T-cell (primary cell): ENCODE data around the gene TRAF3IP1. TPM values are rescaled to one million over a fixed set of nuclear protein-coding genes. Genes with fewer than 3 reads are reported as not detected.
A peak's percentile ranks its signal among the peaks of the same experiment; 100 is the strongest.

ENCODE experiments used
- ATAC-seq, 4 experiments: fragments of 200-7000 bp in 3 of 4; fragments of 150-1000 bp in 1 of 4; cut with Tn5 transposase; replicated peaks in 1 of 4; 1 replicate in 3 of 4; 2 replicates in 1 of 4; pipeline ENCODE4 v1.10.0; 2021; ENCODE audit warnings: moderate library complexity in 3 of 4, mild to moderate bottlenecking in 2 of 4, moderate number of reproducible peaks in 1 of 4
- CTCF ChIA-PET, 2 donors: fragments of 300-600 bp; sonication (Branson Sonifier 250); formaldehyde crosslinking; loops; one replicate each; lab custom pipeline; 2022; ENCODE audit warnings: antibody characterized with exemption in 2 of 2; lab: Charles Lee
- POLR2A ChIA-PET, 2 donors: fragments of 300-600 bp; sonication (Branson Sonifier 250); formaldehyde crosslinking; loops; one replicate each; lab custom pipeline; 2022; ENCODE audit warnings: antibody characterized with exemption in 2 of 2; lab: Charles Lee
- DNase-seq, 35 experiments: peaks; one replicate each; pipeline versions ENCODE4 v3.0.0 to v3.0.0-alpha.2; 2013 to 2023
- H3K27ac ChIP-seq: one replicate; pipeline ENCODE4 v1.5.1; 2013; ENCODE audit warnings: low read length
- H3K27me3 ChIP-seq, 2 experiments: replicated peaks in 1 of 2; 1 replicate in 1 of 2; 2 replicates in 1 of 2; pipeline versions ENCODE4 v1.6.1 to v1.7.0; 2013; ENCODE audit warnings: low read length in 1 of 2, mixed read lengths in 1 of 2; ENCODE audit not compliant: control insufficient read depth in 2 of 2, insufficient read depth in 2 of 2; ENCODE audit errors: extremely low read depth in 1 of 2
- H3K36me3 ChIP-seq, 2 donors: 1 replicate in 1 of 2; 2 replicates in 1 of 2; pipeline versions ENCODE4 v1.6.1 to v1.7.0; 2013; ENCODE audit warnings: low read length in 1 of 2; ENCODE audit not compliant: control insufficient read depth in 2 of 2, insufficient read depth in 1 of 2; ENCODE audit errors: extremely low read depth in 1 of 2
- H3K4me1 ChIP-seq, 2 experiments: 1 replicate in 1 of 2; 2 replicates in 1 of 2; pipeline versions ENCODE4 v1.6.1 to v1.7.0; 2013; ENCODE audit warnings: low read length in 2 of 2, mixed read lengths in 1 of 2; ENCODE audit not compliant: insufficient read depth in 2 of 2, control insufficient read depth in 1 of 2; ENCODE audit errors: extremely low read depth in 1 of 2
- H3K4me3 ChIP-seq, 2 donors: 1 replicate in 1 of 2; 2 replicates in 1 of 2; pipeline versions ENCODE4 v1.5.1 to v1.7.0; 2013; ENCODE audit warnings: mild to moderate bottlenecking in 2 of 2, low read length in 1 of 2, moderate library complexity in 1 of 2; ENCODE audit not compliant: control insufficient read depth in 1 of 2; ENCODE audit errors: extremely low read depth in 1 of 2
- H3K9me3 ChIP-seq: 2 replicates; pipeline ENCODE4 v1.7.0; 2013
- H3K27ac Mint-ChIP-seq, 2 donors: one replicate each; pipeline ENCODE4 v1.8.0; 2020 to 2021; ENCODE audit warnings: mild to moderate bottlenecking in 2 of 2, mixed read lengths in 2 of 2
- H3K27me3 Mint-ChIP-seq, 2 donors: one replicate each; pipeline ENCODE4 v1.8.0; 2021 to 2022; ENCODE audit warnings: mixed read lengths in 2 of 2
- H3K36me3 Mint-ChIP-seq: one replicate; pipeline ENCODE4 v1.8.0; 2021; ENCODE audit warnings: mixed read lengths
- H3K4me1 Mint-ChIP-seq, 3 donors: one replicate each; pipeline ENCODE4 v1.8.0; 2020 to 2022; ENCODE audit warnings: mixed read lengths in 3 of 3, mild to moderate bottlenecking in 1 of 3
- H3K4me3 Mint-ChIP-seq, 3 donors: one replicate each; pipeline ENCODE4 v1.8.0; 2020 to 2022; ENCODE audit warnings: mild to moderate bottlenecking in 3 of 3, mixed read lengths in 3 of 3, moderate library complexity in 3 of 3
- H3K9me3 Mint-ChIP-seq, 3 donors: one replicate each; pipeline ENCODE4 v1.8.0; 2020 to 2022; ENCODE audit warnings: mixed read lengths in 3 of 3
- WGBS: methylation state at CpG from one replicate; pipeline ENCODE4 v1.1.5; 2013; ENCODE audit warnings: missing lambda C conversion rate; ENCODE audit not compliant: insufficient coverage; 5-methylcytosine and 5-hydroxymethylcytosine counted together
- total RNA-seq, 35 experiments: library from RNA in 6 of 35; stranded (reverse) in 6 of 35; fragments of 120-200 nt in 1 of 35; gene quantifications; one replicate each; pipeline versions ENCODE4 v1.2.1 to v1.2.4 and lab custom pipeline; 2013 to 2026

TRAF3IP1 gene
- total RNA-seq, 5 donors from 2014 or later (not counting 1 experiment from before 2014, with no cell fraction given) = 6.3 to 12.1 (median 11.8) TPM

DNA sequence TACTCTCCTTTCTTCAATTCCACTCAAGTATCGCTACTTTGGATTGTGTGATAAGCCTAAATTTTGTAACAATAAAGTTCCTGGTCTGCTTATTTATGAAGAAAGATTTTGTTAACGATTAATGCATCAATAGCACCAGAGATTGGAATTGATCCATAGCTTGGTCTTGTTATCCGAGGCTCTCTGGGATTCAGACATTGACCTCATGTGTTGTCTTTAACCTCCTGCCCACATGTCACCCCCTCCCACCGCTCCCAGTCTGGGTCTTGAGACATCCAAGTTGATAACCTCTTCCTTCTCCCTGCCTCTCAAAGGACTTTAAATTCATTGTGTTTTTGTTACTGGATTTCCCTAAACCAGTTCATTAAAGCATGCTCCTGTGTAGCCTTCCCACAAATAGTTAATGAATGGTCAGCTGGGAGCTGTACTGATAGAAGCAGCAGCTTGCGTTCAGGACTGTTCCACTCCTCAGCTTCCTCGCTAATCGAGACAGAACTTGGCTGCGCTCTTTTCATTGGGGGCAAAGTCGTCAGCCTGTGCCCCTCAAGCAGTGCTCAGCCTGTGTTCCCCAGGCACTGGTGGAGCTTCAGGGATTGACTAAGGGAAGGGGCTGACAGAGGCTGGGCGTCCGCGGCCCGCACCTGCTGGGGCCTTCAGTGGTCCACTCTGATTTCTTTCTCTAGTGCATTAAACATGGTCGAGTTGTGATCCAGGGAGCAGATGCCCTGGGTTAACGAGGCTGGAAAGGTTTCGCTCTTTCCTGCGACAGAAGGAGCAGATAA, 125.3 kb downstream of the TRAF3IP1 start:
- ATAC-seq = no peak
- Mint-ChIP-seq H3K36me3 (peaks cover 61% of the 10 kb centered on the region), H3K27ac (no peak overlapping the region), H3K27me3 (no peaks in the 10 kb centered on the region), H3K9me3 (no peaks in the 10 kb centered on the region), H3K4me1 (peaks cover 20 to 29% (median 25%) of the 10 kb centered on the region in 3 donors), H3K4me3 (no peak overlapping the region)
- Histone ChIP-seq H3K4me3 (no peak overlapping the region), H3K36me3 (peaks cover 16 to 69% of the 10 kb centered on the region in 2 donors), H3K27me3 (no peaks in the 10 kb centered on the region), H3K27ac (no peak overlapping the region), H3K9me3 (no peaks in the 10 kb centered on the region), H3K4me1 (peaks cover 0 to 2% of the 10 kb centered on the region in 2 experiments)
- POLR2A ChIA-PET = no interaction called here
- WGBS = 100% methylated on average over 7 of the region's 17 CpGs
- CTCF ChIA-PET = no interaction called here
- no peak for DNase-seq

DNA sequence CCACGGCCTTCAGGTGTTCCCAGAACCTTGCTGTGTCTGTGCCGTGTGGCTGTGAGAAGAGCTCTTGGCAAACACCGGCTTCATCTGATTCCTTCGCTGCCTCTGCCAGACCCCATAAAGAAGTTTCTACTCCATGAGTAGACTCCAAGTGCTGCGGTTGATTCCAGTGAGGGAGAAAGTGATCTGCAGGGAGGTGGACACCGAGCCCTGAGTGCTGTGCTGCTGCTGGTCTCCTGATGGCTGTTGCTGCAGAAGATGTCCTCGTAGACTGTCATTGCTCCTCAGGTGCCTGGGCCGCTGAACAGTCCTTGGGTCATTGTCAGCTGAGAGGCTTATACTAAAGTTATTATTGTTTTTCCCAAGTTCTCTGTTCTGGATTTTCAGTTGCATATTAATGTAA, 126.1 kb downstream of the TRAF3IP1 start:
- Mint-ChIP-seq H3K27me3 (no peaks in the 10 kb centered on the region), H3K4me1 (peaks cover 13 to 26% (median 17%) of the 10 kb centered on the region in 3 donors), H3K4me3 (no peak overlapping the region), H3K36me3 (peaks cover 64% of the 10 kb centered on the region), H3K27ac (no peak overlapping the region), H3K9me3 (no peaks in the 10 kb centered on the region)
- WGBS = 100% methylated on average over 4 of the region's 8 CpGs
- Histone ChIP-seq H3K4me3 (no peak overlapping the region), H3K4me1 (no peaks in the 10 kb centered on the region), H3K27ac (no peak overlapping the region), H3K36me3 (peaks cover 16 to 76% of the 10 kb centered on the region in 2 donors), H3K27me3 (no peaks in the 10 kb centered on the region), H3K9me3 (no peaks in the 10 kb centered on the region)
- POLR2A ChIA-PET = no interaction called here
- CTCF ChIA-PET = no interaction called here
- no peak for ATAC-seq
- no peak for DNase-seq

GRCh38 chr2:238448031-238448955, 128.0 kb downstream of the TRAF3IP1 start:
- Histone ChIP-seq H3K4me3 (no peak overlapping the region), H3K4me1 (no peaks in the 10 kb centered on the region), H3K9me3 (no peaks in the 10 kb centered on the region), H3K27me3 (no peaks in the 10 kb centered on the region), H3K36me3 (peaks cover 20 to 91% of the 10 kb centered on the region in 2 donors), H3K27ac (no peak overlapping the region)
- H3K4me1 Mint-ChIP-seq = peaks cover 0 to 8% (median 2%) of the 10 kb centered on the region in 3 donors
- 95% methylated on average over 14 of the region's 19 CpGs for WGBS
- no peaks in the 10 kb centered on the region for H3K9me3 Mint-ChIP-seq
- H3K36me3 Mint-ChIP-seq = peaks cover 72% of the 10 kb centered on the region
- CTCF ChIA-PET = no interaction called here
- no peak for DNase-seq
- no peak overlapping the region for H3K4me3 Mint-ChIP-seq
- POLR2A ChIA-PET = no interaction called here
- ATAC-seq = no peak
- H3K27me3 Mint-ChIP-seq = no peaks in the 10 kb centered on the region
- peak overlapping the region in 1 of 2 donors; percentile 23 for H3K27ac Mint-ChIP-seq

DNA sequence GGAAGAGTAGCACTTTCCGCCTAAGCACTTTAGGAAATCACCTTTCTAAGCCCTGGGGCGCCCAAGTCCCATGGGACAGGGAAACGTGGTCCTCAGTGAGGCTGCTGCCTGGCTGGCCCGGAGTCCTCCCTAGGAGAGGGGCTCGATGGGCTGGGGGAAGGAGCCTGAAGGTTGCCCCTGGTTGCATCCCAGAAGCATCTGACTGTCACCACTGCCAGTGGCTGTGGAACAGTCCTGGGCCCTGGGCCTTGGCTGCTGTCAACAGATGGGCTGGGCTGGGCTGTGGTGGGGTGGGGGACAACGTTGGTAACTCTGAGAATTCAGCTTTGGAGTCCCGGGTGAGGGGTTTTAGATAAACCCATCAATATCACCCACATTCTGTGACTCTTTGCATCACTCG, 128.9 kb downstream of the TRAF3IP1 start:
- H3K9me3 Mint-ChIP-seq = peaks cover 0 to 2% (median under 1%) of the 10 kb centered on the region in 3 donors
- ATAC-seq (no peak), DNase-seq (no peak)
- H3K27me3 ChIP-seq = no peaks in the 10 kb centered on the region
- 98% methylated on average over 4 of the region's 8 CpGs for WGBS
- H3K9me3 ChIP-seq = no peaks in the 10 kb centered on the region
- H3K36me3 ChIP-seq = peaks cover 20 to 83% of the 10 kb centered on the region in 2 donors
- peaks cover 67% of the 10 kb centered on the region for H3K36me3 Mint-ChIP-seq
- H3K27ac Mint-ChIP-seq = no peak overlapping the region
- POLR2A ChIA-PET = no interaction called here
- H3K4me3 ChIP-seq = no peak overlapping the region
- peaks cover 0 to 8% (median 0%) of the 10 kb centered on the region in 3 donors for H3K4me1 Mint-ChIP-seq
- no peak overlapping the region for H3K4me3 Mint-ChIP-seq
- H3K27ac ChIP-seq = no peak overlapping the region
- no peaks in the 10 kb centered on the region for H3K4me1 ChIP-seq
- no peaks in the 10 kb centered on the region for H3K27me3 Mint-ChIP-seq
- CTCF ChIA-PET = no interaction called here

DNA sequence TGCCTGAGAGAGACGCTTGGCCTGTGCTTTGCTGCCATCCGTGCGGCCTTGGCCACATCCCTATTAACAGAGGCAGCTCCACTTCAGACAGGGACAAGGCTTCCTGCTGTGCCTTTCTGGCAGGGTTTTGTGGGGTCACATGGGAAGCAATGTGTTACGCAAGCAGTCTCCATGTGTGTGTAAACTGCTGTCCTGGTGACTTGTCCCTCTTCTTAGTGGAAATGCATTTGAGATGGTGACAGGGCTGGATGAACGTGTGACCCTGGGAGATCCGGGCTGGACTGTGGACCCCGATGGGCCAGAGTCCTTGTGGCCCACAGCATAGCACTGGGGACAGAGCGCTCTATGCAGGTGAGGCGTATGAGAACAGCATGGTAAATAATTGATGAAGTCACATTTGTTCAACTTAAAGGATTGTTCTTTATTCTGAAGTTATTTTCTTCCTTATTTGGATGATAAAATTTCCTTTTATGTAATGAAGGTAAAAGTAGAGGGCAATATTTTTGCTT, 129.6 kb downstream of the TRAF3IP1 start:
- Mint-ChIP-seq H3K4me3 (no peak overlapping the region), H3K27ac (no peak overlapping the region), H3K4me1 (peaks cover 0 to 8% (median 0%) of the 10 kb centered on the region in 3 donors), H3K9me3 (peaks cover 0 to 4% (median 2%) of the 10 kb centered on the region in 3 donors), H3K27me3 (no peaks in the 10 kb centered on the region), H3K36me3 (peaks cover 61% of the 10 kb centered on the region)
- no peak for DNase-seq
- Histone ChIP-seq H3K4me3 (no peak overlapping the region), H3K36me3 (peaks cover 20 to 75% of the 10 kb centered on the region in 2 donors), H3K9me3 (no peaks in the 10 kb centered on the region), H3K4me1 (no peaks in the 10 kb centered on the region), H3K27ac (no peak overlapping the region), H3K27me3 (no peaks in the 10 kb centered on the region)
- ChIA-PET CTCF (no interaction called here), POLR2A (no interaction called here)
- WGBS = 100% methylated on average over 4 of the region's 9 CpGs
- no peak for ATAC-seq

DNA sequence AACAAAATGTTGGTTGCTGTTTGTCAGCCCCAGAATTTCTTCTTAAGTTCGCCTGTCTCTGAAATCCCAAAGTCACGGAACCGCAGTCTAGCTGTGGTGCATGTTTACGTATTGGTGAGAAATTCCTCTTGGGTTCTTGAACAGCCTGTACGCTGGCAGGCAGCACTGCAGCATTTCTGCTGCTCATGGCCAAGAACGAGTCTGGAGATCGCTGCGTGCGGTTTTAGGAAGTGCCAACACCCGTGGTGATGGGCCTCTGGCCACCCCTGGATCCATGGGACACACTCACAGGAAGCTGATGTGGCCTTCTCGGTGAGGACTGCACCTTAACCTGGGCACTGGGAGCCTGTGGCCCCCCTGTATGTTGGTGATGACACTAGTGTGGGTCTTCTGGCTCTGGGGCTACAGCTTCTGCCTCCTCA, 130.1 kb downstream of the TRAF3IP1 start:
- ChIA-PET CTCF (no interaction called here), POLR2A (no interaction called here)
- peaks cover 57% of the 10 kb centered on the region for H3K36me3 Mint-ChIP-seq
- 94% methylated on average over 11 of the region's 11 CpGs for WGBS
- Histone ChIP-seq H3K9me3 (no peaks in the 10 kb centered on the region), H3K27ac (no peak overlapping the region), H3K27me3 (no peaks in the 10 kb centered on the region), H3K4me1 (no peaks in the 10 kb centered on the region), H3K4me3 (no peak overlapping the region), H3K36me3 (peaks cover 20 to 71% of the 10 kb centered on the region in 2 donors)
- H3K27me3 Mint-ChIP-seq = no peaks in the 10 kb centered on the region
- ATAC-seq (no peak), DNase-seq (no peak)
- H3K9me3 Mint-ChIP-seq = peaks cover 0 to 4% (median 2%) of the 10 kb centered on the region in 3 donors
- peaks cover 0 to 8% (median 0%) of the 10 kb centered on the region in 3 donors for H3K4me1 Mint-ChIP-seq
- H3K27ac Mint-ChIP-seq = no peak overlapping the region
- no peak overlapping the region for H3K4me3 Mint-ChIP-seq
